Cerebellar nuclear complex (tissue), 1 donor: ENCODE measurements around the gene MPST.
"Not testable (repeated sequence)": the region's sequence is repeated elsewhere in the genome, so short reads cannot be mapped to it uniquely, and the experiment has no call there.

Experiments
- DNase-seq, 2 experiments: peaks; one replicate each; lab custom pipeline; 2025; lab: John Stamatoyannopoulos, UW

MPST gene

DNA sequence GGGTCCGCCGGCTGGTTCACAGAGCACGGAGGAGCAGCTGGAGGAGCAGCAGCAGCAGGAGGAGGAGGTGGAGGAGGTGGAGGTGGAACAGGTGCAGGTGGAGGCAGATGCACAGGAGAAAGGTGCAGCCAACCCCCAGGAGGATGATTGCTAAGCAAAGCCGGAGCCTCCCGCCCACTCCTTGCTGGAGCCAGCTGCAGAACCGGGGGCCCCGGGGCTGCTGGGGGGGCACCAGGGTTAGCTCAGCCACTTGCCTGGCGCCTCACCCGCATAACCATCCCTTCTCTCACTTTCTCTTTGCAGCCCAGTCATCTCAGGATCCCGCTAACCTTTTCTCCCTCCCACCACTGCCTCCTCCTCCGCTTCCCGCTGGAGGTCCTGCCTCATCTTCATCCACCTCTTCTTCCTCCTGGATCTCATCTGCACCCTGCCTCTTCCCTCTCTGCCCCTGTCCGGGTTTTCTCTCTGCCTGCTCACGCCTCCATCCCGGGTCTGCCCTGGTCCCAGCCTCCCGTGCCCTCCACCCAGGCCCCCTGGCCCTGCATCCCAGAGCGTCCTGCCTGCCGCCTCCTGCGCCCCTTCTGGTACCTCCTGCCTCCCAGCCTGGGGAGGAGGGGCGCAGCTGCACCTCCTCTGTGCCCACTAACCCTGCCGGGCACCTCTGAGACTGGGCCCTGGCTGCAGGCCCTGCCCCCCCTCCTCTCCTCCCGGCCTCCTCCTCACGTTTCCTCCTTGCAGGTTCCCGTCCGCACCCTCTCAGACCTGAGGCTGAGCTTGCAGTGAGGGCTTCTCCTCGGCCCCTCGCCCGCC, 41.5 kb downstream of the MPST start:
- no peak for DNase-seq

DNA sequence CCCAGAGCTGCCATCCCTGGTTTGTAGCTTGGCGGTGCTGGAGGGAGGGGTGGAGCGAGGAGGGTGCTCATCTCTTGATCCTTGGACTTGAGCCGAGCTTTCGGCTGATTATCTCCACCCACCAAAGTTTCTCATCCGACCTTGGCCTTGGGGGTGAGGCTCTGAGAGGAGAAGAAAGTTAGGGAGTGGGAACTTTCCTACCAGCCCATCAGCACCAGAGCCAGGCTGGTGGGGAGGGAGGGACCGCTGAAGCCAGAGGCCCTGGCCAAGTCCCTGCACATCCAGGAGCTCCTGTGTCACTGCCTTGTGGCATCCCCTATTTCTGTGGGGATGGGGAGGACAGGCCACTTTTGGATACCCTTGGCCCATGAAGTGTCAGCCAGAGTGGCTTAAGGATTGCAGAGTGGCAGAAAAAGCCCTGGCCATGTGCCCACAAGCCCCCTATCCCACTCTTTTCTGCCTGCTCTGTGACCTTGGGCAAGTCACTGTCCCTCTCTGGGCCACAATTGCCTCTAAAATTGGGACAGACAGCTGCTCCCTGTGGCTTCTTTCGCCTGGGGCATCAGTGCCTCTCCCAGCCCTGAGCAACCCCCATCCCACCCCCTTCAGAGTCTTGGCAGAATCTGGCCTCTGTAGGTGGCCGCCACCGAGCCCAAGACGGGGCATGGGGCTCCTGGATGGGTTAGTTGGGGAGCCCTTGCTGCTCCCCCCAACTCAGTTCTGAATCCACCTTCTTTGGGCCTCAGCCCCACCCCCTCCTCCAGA, 42.3 kb downstream of the MPST start:
- no peak for DNase-seq

DNA sequence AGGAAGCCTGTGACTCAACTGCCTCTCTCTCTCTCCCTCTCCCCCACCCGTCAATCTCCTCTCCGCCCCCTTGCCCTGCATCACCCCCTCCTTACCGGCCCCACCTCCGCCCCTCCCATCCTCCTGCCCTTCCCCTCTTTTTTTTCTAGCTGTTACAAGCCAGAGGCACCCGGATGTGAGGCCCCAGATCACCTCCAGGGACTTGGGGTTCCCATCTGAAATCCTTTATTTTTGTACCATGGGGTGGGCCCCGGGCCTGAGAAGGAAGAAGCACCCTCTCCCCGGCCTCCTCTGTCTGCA, 42.8 kb downstream of the MPST start:
- DNase-seq = no peak

DNA sequence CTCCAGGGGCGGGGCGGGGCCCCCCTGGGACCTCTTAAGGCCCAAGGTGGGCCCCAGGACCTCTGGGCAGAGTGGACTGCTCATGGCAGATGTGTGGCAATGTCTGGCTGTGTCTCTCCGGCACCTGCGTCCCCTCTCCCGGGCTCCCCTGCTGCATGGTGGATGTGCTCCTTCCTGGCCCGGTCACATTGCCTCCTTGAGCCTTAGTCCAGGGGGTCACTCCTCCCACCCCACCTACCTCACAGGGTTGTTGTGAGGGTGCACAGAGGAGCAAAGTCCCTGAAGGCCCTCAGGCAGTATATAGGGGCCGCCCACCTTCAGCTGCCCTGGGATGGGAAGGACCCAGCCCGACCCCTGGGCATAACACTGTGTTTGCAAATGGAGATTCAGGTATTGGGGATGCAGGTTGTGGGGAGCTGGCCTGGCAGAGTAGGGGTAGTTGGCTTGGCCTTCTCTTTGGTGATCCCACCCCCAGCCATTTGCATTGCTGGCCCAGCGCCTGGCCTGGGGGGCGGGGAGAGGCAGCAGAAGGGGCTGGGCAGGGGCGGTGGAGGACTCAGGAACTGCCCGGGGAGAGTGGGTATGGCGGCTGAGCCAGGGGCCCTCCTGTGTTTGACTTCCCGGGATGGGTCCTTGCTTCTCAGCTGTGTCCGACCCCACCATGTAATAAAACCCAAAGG, 43.3 kb downstream of the MPST start:
- DNase-seq = no peak

DNA sequence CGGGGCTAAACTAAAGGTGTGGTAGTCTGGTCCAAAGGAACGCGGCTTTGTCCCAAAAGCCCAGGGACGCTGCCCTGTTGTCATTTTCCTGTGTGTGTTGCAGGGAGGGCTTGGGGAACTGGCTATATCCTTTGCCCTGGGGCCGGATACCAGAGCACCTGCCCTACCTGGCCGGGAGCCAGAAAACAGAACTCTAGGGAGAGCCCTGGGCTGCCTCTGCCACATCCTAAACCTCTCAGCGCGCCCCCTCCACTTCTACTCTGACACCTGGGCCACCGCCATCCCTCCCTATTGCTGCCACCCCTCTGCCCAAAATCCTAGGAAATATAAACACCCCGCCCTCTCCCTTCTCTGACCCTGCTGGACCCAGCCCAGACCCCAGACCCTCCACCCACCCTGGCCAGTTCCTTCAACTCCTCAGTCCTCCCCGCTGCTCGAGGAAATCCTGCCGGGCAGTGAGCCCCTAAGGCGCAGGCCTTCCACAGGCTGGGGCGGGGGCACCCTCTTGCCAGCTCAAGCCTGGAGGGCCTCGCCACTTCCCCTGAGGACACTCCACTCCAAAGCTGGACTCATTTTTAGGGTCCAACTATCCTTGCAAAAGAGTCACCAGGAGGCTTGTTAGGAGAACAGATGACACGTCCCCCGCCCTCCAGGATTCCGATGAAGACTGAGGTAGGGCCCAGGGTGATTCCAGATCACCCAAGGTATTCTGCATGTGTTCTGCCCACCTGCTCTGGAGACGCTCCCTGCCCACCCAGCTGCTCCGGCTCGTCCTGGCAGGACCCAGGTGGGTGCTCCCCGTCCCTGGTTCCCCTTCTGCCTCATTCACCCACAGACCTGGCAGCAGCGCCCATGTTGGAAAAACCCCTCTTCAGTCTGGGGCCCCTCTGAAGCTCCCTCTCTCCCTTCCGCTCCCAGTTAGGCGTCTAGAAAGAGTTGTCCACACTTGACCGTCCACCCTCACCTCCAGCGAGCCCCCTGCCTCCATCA, 44.2 kb downstream of the MPST start:
- DNase-seq = no peak

DNA sequence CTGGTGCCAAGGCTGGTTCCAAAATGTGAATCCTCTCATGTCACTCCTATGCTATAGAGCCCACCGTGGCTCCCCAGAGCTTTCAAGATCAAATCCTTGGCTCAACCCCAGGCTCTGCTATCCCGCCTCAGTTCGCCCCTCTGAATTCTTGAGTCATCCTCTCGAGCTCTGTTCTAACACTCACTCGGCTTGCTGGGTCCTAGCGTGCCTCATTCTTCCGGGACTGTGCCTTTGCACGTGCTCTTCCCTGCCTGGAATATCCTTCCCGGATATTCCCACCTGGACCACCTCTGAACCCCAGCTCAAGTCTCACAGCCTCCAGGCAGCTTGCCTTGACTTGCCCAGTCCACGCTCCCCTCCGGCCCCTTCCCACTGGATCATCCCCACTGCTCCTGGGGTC, 45.0 kb downstream of the MPST start:
- DNase-seq = no peak

DNA sequence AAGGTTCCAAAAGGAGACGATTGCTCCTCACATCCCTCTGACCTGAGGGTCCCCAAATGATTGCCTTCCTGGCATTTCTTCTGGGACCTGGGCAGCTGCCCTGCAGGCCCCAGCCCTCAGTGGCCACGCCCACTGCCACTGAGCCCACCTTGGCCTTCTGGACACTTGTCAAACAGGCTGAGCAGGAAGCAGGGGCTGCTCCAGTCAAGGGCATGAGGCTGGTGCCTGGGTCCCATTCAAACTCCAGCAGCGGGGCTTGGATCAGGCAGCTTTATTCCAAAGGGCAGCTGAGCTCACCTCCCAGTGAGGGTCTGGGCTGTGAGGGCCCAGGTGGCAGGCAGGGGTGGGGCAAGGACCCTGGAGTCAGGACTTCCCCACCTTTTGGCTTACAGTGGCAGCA, 45.6 kb downstream of the MPST start:
- DNase-seq = no peak

DNA sequence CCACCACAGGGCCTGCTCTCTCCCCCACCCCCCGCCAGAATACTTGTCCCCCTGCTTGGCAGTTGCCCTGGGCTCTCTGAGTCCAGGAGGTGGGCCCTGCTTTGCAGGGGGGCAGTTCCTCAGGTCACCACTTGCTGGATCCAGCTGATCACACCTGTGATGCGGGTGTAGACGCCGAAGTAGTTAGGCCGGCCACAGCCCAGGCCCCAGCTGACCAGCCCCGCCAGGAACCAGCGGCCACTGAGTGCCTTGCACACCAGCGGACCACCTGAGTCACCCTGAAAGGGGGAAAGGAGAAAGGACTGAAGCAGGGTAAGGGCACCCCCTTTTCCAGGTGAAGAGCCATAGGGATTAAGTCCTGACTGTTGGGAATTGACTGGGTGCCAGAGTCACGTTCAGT, 46.4 kb downstream of the MPST start:
- no peak for DNase-seq

DNA sequence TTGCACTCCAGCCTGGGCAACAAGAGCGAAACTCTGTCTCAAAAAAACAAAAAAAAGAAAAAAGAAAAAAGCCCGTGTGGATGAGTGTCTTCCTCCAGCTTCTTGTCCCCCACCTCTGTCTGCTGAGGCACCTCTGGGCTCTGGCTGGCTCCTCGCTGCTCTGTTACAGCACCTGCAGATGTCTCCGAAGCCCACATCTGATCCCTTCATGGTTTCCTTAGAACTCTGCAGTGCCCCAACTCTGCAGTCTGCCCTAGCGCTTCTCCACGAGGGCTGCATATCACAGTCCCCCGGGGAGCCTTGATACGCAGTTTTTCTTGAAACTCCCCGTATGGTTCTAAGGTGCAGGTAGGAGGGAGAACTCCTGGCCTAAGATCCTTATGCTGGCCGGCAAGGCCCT, 47.9 kb downstream of the MPST start:
- DNase-seq = no peak

DNA sequence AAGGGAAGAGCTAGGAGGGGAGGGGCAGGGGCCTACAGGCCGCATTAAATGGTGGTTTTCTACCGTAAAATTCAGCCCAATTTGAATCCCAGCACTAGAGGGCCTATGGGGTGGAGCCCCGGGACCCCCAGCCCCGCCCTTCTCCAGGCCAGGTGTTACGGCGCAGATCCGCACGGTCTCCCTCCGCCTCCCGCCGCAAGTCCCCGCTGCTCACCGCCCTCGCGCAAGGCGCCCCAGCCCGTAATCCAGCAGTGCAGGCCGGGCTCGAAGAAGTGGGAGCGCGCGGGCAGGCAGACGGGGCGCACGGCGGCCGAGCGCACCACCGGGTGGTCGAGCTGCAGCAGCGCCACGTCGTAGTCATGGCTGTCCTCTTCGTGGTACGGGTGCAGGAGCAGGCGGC, 49.3 kb downstream of the MPST start:
- DNase-seq = no peak

DNA sequence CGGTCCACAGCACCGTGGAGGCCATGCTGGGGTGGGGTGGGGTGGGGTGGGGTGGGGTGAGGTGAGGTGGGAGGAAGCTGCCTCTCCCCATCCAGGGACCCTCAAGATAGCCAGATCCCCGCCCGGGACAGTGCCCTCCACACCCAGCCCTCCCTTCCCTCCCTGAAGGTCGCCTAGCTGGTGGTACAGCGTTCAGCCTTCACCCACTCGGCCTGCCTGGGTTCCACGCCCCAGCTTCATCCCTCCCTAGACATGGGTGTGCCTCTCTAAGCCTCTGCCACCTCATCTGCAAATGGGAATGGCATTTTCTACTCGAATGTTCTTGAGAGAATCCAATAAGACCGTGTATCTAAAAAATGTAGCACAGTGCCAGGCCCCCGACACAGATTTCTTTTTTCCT, 49.8 kb downstream of the MPST start:
- DNase-seq = no peak

DNA sequence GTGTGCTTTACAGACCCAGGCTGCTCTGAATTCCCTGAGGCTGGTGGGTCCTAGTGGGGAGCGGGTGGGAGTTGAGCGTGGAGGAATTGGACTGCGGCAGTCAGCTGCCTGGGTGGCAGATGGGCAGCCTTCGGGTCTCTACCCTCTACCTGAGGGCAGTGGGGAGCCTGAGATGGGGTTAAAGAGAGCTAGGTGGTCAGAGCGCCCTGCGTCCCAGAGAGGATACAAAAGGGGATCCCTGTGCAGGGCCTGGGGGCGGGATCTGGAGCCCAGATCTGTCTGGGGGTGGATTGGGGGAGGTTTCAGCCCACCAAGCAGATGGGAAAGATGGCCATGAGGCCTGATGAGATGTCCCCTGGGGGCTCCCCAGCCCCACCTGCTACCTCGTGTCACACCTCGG, 50.2 kb downstream of the MPST start:
- DNase-seq = no peak

DNA sequence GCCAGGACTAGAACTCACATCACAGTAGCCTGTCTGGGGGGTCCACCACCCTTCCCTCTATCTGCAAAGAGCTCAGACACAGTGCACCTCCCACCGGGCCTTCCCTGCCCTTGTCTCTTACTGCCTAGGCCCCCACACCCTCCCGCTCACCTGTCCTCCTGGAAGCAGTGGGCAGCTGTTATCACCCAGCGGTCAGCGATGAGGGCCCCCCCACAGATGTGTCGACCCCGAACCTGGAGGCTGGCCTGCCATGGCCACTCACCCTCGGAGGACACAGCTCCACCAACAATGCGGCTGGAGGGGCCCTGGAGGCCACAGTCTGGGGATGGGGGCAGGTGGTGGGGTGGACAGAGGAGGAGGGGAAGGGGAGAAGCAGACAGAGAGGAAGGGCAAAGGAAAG, 50.8 kb downstream of the MPST start:
- no peak for DNase-seq

DNA sequence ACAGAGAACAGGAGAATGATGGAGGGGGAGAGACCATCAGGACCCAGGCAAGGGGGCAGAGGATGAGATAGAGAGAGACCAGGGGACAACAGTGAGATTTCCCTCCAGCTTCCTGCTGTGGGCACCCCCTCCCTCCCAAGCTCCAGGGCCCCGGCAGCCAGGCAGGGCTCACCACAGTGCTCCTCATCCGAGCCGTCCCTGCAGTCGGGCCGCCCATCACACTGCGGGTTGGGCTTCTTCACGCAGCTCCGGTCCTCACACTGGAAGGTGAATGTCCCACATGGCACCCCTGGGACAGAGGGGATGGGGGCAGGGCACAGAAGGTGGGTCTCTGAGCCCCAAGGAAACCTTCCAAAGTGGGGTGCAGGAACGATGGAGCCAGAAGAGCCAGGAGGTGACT, 51.2 kb downstream of the MPST start:
- no peak for DNase-seq

DNA sequence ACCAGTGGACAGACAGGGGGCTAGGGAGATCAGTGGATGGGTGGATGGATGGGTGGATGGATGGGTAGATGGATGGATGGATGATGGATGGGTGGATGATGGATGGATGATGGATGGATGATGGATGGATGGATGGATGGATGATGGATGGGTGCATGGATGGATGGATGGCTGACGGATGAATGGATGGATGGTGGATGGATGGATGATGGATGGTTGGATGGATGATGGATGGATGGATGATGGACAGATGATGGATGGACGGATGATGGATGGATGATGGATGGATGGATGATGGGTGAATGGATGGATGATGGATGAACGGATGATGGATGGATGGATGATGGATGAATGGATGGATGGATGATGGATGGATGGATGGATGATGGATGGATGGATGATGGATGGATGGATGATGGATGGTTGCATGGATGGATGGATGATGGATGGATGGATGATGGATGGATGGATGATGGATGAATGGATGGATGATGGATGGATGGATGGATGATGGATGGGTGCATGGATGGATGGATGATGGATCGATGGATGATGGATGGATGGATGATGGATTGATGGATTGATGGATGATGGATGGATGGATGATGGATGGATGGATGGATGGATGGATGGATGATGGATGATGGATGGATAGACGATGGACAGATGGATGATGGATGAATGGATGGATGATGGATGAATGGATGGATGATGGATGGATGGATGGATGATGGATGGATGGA, 52.5 kb downstream of the MPST start:
- not testable (repeated sequence) for DNase-seq

DNA sequence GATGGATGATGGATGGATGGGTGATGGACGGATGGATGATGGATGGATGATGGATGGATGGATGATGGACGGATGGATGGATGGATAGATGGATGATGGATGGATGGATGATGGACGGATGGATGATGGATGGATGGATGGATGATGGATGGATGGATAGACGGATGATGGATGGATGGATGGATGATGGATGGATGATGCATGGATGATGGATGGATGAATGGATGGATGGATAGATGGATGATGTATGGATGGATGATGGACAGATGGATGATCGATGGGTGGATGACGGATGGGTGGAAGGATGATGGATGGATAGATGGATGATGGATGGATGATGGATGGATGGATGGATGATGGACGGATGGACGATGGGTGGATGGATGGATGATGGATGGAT, 53.1 kb downstream of the MPST start:
- no peak for DNase-seq

DNA sequence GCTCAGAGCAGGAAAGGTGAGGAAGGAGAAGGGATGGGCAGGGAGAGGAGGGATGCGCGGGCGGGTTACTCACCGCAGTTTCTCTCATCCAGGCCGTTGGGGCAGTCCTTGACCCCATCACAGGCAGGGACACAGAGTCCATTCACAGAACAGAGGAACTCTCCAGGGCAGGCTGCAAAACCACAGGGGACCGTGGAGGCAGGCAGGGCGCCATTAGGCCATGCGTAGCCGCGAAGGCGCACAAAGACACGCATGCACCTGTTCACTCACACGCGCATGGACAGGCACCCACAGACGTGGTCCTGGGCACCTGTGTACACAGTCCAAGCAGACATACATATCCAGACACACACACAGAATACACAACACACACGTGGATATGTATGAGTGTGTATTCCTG, 55.0 kb downstream of the MPST start:
- no peak for DNase-seq

DNA sequence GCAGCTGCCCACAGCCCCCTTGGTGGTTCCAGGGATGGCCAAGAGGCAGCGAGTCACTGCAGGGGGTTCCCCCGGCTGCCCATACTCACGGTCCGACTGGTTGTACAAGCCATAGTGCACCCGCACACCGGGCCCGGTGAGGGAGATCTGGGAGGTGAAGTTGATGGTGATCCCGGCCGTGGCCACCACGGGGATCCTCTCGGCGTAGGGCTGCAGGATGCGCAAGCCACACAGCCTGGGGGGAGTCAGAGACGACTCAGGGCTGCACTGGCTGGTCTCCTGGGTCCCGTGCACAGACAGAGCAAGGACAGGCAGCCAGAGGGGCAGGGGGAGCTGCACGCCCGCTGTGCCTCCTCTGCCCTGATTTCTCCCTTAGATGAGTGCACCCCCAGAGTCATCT, 55.5 kb downstream of the MPST start:
- DNase-seq = no peak

DNA sequence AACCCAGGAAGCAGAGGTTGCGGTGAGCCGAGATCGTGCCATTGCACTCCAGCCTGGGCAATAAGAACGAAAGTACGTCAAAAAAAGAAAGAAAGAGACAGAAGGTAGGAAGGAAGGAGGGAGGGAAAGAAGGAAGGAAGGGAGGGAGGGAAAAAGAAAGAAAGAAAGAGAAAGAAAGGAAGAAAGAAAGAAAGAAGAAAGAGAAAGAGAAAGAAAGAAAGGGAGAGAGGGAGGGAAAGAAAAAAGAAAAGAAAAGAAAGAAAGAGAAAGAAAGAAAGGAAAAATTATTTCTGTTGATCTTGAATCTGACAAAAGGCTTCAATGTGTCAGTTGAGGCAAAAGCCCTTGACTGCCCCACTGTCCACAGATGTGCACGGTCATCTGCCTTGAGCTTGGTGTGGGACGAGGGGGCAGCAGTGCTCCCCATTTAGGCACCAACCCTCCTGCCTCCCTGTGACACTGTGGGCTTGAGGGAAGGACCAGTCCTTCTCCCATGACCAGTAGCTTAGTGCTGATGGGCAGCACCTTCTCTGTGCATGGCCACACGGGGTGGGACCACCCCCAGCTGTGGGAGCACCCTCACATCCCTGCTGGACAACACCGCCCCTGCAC, 56.4 kb downstream of the MPST start:
- no peak for DNase-seq

DNA sequence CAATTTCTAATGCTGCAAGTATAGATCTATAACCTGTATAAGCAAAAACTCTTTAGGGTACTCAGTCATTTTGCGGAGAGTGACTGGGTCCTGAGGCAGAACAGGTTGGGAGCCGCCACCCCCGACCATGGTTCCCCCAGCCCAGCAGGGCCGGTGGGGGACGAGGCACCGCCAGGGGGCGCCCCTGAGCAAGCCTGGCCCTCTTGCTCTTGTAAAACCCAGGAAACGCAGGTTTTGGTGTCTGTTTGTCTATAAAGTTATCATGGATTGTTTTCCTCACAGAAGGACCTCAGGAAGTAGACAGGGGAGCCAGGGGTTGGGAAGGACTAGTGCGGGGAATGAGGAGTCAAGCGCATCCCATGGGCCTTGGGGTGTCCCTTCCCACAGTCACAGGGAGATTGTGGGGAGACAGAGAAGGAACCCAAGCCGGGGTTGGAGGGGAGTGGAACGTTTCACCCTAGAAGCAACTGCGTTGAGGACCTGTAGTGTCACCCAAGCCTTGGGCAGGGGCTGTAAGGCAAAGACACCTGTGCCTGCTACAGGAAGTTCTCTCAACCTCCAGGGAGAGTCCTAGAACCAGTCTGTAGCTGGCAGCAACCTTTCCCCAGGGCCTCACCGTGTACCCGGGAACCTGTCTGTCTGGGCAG, 58.4 kb downstream of the MPST start:
- no peak for DNase-seq
